Measurements from ENCODE around the gene VAMP8.
A peak's percentile ranks its signal among the peaks of the same experiment; 100 is the strongest.
"Not testable (repeated sequence)": the region's sequence is repeated elsewhere in the genome, so short reads cannot be mapped to it uniquely, and the experiment has no call there.

VAMP8 gene

DNA sequence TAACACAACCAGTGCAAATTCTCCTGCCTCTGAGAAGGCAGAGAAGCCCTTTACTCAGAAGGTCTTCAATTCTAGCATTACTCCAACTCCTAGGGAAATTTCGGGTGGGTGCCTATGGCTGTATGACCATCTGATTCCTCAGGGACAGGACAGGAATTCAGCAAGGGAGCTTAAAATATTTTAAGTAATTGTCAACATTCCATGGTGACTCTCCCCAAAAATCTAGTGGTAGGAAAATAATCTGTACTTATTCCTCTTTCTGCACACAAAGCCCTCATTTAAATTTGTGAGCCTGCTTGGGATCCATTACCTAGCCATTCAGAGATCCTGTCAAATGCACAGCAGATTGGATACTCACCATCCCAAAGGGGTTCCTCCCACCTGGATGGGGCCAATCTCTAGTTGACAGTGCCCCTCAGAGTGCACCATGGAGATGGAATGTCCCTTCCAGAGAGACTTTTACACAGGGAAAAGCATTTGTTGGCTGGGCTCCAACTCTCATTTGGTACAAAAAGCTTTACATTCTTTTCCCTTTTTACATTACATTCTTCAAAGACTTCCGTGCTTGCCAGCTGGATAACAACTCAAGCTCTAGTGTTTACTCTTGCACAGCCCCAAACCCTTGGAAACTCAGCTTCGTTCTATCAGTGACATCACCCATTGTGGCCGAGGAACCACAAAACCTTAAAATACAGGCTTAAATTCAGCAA lies 28.2 kb downstream of the VAMP8 start:
- TF ChIP-seq, protein P1, sequence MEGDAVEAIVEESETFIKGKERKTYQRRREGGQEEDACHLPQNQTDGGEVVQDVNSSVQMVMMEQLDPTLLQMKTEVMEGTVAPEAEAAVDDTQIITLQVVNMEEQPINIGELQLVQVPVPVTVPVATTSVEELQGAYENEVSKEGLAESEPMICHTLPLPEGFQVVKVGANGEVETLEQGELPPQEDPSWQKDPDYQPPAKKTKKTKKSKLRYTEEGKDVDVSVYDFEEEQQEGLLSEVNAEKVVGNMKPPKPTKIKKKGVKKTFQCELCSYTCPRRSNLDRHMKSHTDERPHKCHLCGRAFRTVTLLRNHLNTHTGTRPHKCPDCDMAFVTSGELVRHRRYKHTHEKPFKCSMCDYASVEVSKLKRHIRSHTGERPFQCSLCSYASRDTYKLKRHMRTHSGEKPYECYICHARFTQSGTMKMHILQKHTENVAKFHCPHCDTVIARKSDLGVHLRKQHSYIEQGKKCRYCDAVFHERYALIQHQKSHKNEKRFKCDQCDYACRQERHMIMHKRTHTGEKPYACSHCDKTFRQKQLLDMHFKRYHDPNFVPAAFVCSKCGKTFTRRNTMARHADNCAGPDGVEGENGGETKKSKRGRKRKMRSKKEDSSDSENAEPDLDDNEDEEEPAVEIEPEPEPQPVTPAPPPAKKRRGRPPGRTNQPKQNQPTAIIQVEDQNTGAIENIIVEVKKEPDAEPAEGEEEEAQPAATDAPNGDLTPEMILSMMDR (IDR thresholded peaks at IDR 0.05): no peak
- peak overlapping the region; percentile 87 for H3K4me3 ChIP-seq
- H3K27ac ChIP-seq: peak overlapping the region; percentile 29 to 77
- DNase-seq (ENCODE audit: low spot score): no peak

DNA sequence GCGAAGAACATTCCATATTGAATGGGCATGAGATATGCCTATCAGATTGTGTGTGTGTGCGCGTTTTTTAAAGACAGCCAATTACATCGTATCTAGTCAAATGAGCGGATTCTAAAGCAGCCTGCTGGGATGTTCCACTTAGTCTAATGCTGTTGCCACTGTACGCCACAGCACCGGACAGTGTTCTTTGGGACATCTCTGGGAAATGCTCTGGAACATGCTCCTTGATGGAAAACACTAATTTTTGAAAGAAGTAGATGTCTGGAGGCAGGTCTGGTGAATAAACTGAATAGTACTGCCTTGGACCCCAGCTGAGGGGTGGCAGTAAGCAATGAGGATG lies 28.7 kb downstream of the VAMP8 start:
- H3K4me3 ChIP-seq: peak overlapping the region; percentile 87
- TF ChIP-seq, protein P1 (IDR thresholded peaks at IDR 0.05): no peak
- DNase-seq (ENCODE audit: low spot score): no peak
- H3K27ac ChIP-seq: peak overlapping the region in 1 of 2 donors; percentile 77

DNA sequence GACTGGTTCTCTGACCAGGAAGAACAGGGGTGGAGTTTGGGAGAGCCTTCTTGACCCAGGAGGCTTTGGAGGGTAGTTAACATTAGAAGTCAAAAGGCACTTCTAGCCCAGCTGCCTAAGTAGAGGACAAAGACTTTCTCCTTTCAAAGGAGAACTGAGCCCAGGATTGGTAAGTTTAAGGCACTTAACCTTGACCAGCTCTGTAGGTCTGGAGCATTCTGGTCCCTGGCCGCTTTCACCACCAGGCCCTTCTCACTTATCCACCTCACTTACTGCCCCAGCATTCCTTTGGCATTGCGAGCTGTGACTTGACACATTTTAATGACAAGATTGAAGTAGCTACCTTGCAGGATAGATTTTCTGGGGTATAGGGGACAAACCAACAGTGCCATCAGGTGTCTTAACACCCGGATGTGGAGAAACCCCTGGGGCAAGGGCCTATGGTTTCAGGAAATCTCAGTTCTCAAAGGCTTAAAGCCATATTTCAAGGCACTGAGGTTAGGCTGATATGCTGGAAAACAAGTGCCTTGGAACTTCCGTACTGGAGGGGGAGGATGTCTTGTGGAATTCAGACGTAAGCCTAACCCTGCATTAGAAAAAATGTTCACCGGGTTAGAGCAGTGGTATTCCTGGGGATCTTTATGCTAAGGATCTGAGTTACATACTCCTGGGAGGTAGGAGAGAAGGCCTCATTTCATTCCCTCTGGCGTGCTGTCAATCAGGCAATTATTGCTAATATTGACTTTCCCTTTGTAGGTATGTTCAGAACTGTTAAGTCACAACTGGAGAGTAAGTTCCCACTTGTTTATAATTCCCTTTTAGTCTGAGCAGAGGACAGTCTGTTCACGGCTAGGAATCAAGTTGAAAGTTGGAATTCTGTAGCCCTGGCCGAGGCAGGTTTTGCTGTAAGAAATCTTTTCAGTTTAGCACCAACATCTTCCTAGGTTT lies 30.2 kb downstream of the VAMP8 start:
- TF ChIP-seq, protein P1 (IDR thresholded peaks at IDR 0.05): no peak
- H3K4me3 ChIP-seq: no peak overlapping the region
- peak overlapping the region in 1 of 2 donors; percentile 28 for H3K27ac ChIP-seq
- DNase-seq (ENCODE audit: low spot score): no peak

DNA sequence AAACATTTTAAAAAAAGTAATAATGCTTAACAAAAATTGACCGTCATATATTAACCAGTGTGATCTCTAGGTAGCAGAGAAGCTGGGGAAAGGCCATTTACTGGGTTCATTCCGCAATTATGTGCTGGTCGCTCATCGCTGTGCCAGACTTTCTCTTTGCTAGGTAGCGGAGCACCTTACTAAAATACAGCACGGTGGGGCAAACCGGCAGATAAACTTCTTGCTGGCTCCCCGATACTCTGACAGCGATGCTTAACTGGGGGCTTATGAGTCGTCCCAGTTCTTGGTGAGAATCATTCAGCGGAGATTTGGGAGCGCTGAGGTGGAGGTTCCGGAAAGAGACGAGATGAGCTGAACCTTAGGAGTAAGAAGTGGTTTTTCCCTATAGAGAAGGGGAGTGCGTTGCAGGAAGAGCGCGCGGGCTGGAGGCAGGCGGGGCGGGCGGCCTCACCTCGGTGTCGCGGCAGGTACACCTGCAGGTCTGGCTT lies 33.9 kb downstream of the VAMP8 start:
- DNase-seq (ENCODE audit: low spot score): no peak
- Histone ChIP-seq H3K4me3 (peak overlapping the region; percentile 99), H3K27ac (peak overlapping the region; percentile 79 to 93)
- TF ChIP-seq, protein P1 (IDR thresholded peaks at IDR 0.05): no peak

DNA sequence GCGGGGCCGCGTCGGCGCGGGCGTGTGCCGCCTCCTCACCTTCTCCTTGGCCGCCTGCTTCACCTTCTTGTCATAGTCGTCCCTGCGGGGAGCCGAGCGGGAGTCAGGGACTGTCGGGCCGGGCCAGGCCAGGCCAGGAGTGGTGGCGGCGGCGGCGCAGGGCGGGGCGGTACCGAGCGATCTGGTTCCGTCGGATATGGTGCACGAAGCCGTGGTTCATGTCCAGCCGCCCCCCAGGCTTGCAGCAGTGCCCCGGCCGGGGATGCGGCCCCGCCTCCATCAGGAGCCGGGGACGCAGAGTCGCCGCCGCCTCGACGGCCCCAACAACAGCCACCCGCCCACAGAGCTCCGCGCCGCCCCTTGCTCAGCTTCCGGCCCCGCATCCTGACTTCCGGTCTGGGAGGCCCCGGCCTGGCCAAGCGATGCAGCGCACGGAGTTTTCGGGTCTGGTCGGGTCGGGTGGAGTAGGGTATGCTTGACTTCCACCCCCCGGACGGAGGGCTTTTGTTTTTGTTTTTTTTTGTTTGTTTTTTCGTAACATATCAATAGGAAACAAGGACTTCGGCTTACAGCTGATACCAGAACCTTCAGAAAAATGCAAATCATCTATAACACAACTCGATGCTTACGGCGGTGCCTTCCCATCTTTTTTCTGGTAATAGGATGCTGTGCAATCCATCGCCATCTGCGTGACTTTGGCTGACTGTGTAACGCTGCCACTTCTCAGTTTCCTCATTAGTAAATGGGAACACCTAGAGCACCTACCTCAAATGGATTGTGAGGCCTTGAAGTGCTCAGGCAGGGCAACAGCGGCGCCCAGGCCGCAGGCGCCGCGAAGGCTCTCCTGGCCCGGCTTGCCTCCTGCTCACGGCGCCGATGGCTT lies 34.6 kb downstream of the VAMP8 start, which contains the start of gene C2orf68:
C2orf68 (minus strand) TSS at position 362 of the 883 bp plus-strand sequence; CDS start at position 280, 82 bp downstream.
- peak; percentile 92 for DNase-seq (ENCODE audit: low spot score)
- TF ChIP-seq, protein P1 (IDR thresholded peaks at IDR 0.05): no peak
- Histone ChIP-seq H3K27ac (peak within 1 kb of the TSS; percentile 79 to 93), H3K4me3 (peak within 1 kb of the TSS; percentile 99)

DNA sequence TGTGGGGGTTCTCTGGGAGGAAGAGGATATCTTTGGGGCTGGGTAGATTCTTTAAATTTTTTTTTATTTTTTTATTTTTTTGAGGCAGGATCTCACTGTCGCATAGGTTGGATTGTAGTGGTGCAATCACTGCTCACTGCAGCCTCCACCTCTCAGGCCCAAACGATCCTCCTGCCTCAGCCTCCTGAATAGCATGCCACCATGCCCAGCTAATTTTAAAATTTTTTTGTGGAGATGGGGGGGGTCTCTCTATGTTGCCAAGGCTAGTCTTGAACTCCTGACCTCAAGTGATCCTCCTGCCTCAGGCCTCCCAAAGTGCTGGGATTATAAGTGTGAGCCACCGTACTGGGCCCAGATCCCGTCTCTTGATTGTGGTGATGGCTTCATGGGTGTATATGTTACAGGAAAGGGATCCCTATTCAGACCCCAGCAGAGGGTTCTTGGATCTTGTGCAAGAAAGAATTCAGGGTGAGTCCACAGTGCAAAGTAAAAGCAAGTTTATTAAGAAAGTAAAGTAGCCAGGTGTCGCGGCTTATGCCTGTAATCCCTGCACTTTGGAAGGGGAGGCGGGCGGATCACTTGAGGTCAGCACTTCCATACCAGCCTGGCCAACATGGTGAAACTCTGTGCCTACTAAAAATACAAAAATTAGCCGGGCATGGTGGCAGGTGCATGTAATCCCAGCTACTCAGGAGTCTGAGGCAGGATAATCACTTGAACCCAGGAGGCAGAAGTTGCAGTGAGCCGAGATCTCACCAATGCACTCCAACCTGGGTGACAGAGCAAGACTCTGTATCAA lies 36.5 kb downstream of the VAMP8 start:
- Histone ChIP-seq H3K4me3 (no peak overlapping the region), H3K27ac (no peak overlapping the region)
- DNase-seq (ENCODE audit: low spot score): no peak
- TF ChIP-seq, protein P1 (IDR thresholded peaks at IDR 0.05): no peak

DNA sequence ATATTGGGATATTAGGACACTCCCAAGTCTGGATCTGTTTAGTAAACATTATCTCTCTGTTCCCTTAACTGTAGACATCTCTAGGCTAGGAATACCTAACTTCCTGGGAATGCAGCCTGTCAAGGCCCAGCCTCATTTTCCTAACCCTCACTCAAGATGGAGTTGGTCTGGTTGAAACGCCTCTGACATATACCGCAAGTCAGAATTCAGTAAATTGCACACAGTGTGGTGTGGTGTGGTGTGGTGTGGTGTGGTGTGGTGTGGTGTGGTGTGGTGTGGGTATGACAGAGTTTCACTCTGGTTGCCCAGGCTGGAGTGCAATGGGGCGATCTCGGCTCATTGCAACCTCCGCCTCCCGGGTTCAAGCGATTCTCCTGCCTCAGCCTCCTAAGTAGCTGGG lies 37.4 kb downstream of the VAMP8 start:
- not testable (repeated sequence) for DNase-seq (ENCODE audit: low spot score); H3K27ac ChIP-seq; H3K4me3 ChIP-seq

Data from coronary artery (tissue), 2 donors.